Endodermal cell (in vitro differentiated cells): ENCODE results near the gene KIAA0930. TPM values are rescaled to one million over a fixed set of nuclear protein-coding genes. Genes with fewer than 3 reads are reported as not detected.

Source experiments
- DNase-seq: peaks from one replicate; pipeline ENCODE4 v3.0.0-alpha.2; 2017
- H3K27ac ChIP-seq: 2 replicates; pipeline ENCODE4 v1.5.1; 2013; ENCODE audit warnings: mild to moderate bottlenecking, low read depth, low read length, moderate library complexity
- H3K27me3 ChIP-seq: 2 replicates; pipeline ENCODE4 v1.6.1; 2013; ENCODE audit warnings: mild to moderate bottlenecking, low read length, moderate library complexity; ENCODE audit not compliant: insufficient read depth, control insufficient read depth, poor library complexity, severe bottlenecking
- H3K36me3 ChIP-seq: 2 replicates; pipeline ENCODE4 v1.7.0; 2013; ENCODE audit warnings: mild to moderate bottlenecking, low read length, moderate library complexity; ENCODE audit not compliant: control insufficient read depth, insufficient read depth
- H3K4me1 ChIP-seq: one replicate; pipeline ENCODE4 v1.7.0; 2013; ENCODE audit warnings: low read length; ENCODE audit not compliant: control insufficient read depth, insufficient read depth
- H3K4me3 ChIP-seq: 2 replicates; pipeline ENCODE4 v1.5.1; 2013; ENCODE audit warnings: mild to moderate bottlenecking, low read length, moderate library complexity
- H3K9ac ChIP-seq: 2 replicates; pipeline ENCODE4 v1.6.1; 2013; ENCODE audit warnings: mild to moderate bottlenecking, low read length, moderate library complexity; ENCODE audit not compliant: poor library complexity, severe bottlenecking; ENCODE audit errors: extremely low read depth
- H3K9me3 ChIP-seq: 2 replicates; pipeline ENCODE4 v1.6.1; 2013; ENCODE audit warnings: mild to moderate bottlenecking, low read length, moderate library complexity; ENCODE audit not compliant: control insufficient read depth
- H3K27ac Mint-ChIP-seq: 2 replicates; pipeline ENCODE4 v1.8.0; 2020; ENCODE audit warnings: mixed read lengths
- H3K27me3 Mint-ChIP-seq: 2 replicates; pipeline ENCODE4 v1.8.0; 2021; ENCODE audit warnings: mild to moderate bottlenecking, mixed read lengths; ENCODE audit not compliant: insufficient read depth
- H3K36me3 Mint-ChIP-seq: 2 replicates; pipeline ENCODE4 v1.8.0; 2020; ENCODE audit warnings: low read depth, mixed read lengths
- H3K4me1 Mint-ChIP-seq: 2 replicates; pipeline ENCODE4 v1.8.0; 2020; ENCODE audit warnings: mixed read lengths
- H3K4me3 Mint-ChIP-seq: 2 replicates; pipeline ENCODE4 v1.8.0; 2020; ENCODE audit warnings: mild to moderate bottlenecking, moderate library complexity, mixed read lengths
- H3K9me3 Mint-ChIP-seq: 2 replicates; pipeline ENCODE4 v1.8.0; 2020; ENCODE audit warnings: mild to moderate bottlenecking, mixed read lengths
- WGBS, 2 experiments: methylation state at CpG; one replicate each; pipeline versions ENCODE4 v1.1.5 to v1.1.7; 2013; ENCODE audit warnings: missing lambda C conversion rate in 2 of 2, mixed read lengths in 1 of 2; ENCODE audit not compliant: insufficient coverage in 1 of 2, insufficient read length in 1 of 2; 5-methylcytosine and 5-hydroxymethylcytosine counted together
- total RNA-seq, 2 donors: library from RNA; stranded (reverse); fragmentation: NEBNext Ultra II Directional in 1 of 2; extraction: Animal tissue kit (Norgen Biotek cat#: 25700) in 1 of 2; gene quantifications; 2 replicates in 1 of 2; 3 replicates in 1 of 2; pipeline ENCODE4 v1.2.1, GENCODE V29; 2021
- TF ChIP-seq, protein P1 (sequence below): fragments of 200-600 bp; sonication (generic); conservative IDR thresholded peaks from 2 replicates; pipeline ENCODE4 v1.5.0; 2021; ENCODE audit warnings: antibody characterized with exemption, mild to moderate bottlenecking

KIAA0930 gene
- total RNA-seq, 2 donors from 2014 or later: 36.2 to 47.8 TPM

DNA sequence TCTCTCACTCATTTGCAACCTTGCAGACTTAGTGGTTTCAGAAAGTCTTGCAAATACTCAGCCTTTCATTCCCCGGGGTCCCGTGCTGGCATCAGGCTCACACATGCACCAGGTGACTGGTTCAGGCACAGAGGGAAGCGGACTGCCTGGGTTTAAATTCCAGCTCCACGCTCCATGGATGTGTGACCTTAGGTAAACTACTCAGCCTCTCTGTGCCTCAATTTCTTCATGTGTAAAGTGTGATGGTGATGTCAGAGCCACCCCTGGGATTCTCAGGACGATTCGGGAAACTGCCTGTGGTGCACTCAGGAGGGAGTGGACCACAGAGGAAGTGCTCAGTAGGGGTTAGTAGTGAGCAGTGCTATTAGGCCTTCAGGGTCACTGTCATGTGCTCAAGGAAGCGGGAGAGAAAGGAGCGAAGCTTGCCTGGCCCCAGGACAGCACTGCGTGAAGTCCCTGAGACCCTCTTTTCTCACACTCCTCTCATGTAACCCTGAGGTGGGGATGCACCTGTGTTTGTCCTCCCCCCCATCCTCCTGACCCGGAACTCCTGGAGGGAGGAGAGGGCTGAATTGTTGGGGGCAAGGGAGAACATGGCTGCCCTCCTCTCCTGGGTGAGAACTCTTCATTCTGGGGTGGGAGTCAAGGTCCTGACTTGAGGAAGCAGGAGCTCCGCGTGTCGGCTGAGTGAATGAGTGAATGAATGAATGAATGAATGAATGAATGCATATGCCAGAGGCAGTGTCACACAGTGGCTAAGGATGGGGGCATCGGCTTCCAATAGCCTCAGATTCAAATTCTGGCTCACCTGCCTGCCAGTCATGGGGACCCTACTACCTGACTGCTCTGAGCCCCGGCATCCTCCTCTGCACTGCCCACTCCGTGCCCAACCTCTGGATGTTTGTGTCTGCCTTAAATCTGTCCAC lies 29.7 kb upstream of the KIAA0930 start:
- H3K4me3 Mint-ChIP-seq: peak overlapping the region; percentile 77
- WGBS, 2 experiments: 70 to 83% methylated on average over 7 to 16 of the region's 16 CpGs
- no peak overlapping the region for H3K9ac ChIP-seq
- no peaks in the 10 kb centered on the region for H3K36me3 Mint-ChIP-seq
- H3K27me3 ChIP-seq: no peaks in the 10 kb centered on the region
- no peak overlapping the region for H3K4me3 ChIP-seq
- TF ChIP-seq, protein P1, sequence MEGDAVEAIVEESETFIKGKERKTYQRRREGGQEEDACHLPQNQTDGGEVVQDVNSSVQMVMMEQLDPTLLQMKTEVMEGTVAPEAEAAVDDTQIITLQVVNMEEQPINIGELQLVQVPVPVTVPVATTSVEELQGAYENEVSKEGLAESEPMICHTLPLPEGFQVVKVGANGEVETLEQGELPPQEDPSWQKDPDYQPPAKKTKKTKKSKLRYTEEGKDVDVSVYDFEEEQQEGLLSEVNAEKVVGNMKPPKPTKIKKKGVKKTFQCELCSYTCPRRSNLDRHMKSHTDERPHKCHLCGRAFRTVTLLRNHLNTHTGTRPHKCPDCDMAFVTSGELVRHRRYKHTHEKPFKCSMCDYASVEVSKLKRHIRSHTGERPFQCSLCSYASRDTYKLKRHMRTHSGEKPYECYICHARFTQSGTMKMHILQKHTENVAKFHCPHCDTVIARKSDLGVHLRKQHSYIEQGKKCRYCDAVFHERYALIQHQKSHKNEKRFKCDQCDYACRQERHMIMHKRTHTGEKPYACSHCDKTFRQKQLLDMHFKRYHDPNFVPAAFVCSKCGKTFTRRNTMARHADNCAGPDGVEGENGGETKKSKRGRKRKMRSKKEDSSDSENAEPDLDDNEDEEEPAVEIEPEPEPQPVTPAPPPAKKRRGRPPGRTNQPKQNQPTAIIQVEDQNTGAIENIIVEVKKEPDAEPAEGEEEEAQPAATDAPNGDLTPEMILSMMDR: no peak
- no peaks in the 10 kb centered on the region for H3K9me3 ChIP-seq
- no peaks in the 10 kb centered on the region for H3K36me3 ChIP-seq
- no peak overlapping the region for H3K27ac ChIP-seq
- H3K27ac Mint-ChIP-seq: no peak overlapping the region
- H3K4me1 ChIP-seq: peaks cover 2% of the 10 kb centered on the region
- H3K4me1 Mint-ChIP-seq: peaks cover 21% of the 10 kb centered on the region
- H3K9me3 Mint-ChIP-seq: no peaks in the 10 kb centered on the region
- peaks cover 17% of the 10 kb centered on the region for H3K27me3 Mint-ChIP-seq
- DNase-seq: no peak

DNA sequence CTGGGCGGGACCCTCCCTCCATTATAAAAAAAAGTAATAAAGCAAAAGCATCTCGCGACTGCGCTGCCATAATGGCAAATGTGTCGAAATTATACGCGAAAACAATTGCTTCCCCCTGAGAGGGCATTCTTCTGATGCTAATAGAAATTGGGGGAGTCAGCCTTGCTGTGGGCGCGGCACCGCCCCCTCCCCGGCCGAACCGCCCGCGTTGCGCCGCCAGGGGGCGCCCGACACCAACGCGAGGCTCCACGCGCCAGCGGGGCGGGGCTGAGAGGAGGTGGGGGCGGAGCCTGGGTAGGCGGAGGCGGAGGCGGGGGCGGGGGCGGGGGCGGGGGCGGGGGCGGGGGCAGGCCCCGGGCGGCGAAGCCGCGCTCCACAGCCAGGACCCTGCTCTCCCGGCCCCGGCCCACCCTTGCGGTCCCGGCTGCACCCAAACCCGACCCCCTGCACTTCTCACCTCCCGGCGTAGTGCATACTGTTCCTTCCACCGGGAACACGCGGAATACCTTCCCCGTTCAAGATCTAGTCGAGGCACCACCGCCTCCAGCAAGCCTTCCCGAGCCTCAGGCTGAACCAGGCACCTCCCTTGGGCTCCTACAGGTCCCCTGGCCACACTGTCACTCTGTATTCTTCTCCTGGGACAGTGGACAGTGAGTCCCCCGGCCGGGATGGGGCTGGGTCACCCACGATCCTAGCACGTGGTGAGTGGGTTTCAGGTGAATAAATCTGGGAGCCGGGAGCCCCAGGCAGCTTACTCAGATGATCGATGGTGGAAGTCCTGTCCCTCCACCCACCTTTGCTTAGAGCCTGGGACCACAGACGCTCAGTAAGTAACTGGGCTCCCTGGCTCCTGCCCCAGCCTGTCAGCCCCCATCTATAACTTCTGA lies 28.5 kb upstream of the KIAA0930 start:
- DNase-seq: peak; percentile 96
- TF ChIP-seq, protein P1: peak; percentile 99
- WGBS, 2 experiments: 6 to 8% methylated on average over 18 to 41 of the region's 60 CpGs
- peaks cover 21% of the 10 kb centered on the region for H3K4me1 Mint-ChIP-seq
- H3K27me3 Mint-ChIP-seq: peaks cover 17% of the 10 kb centered on the region
- H3K36me3 ChIP-seq: no peaks in the 10 kb centered on the region
- H3K9me3 ChIP-seq: no peaks in the 10 kb centered on the region
- peak overlapping the region; percentile 84 for H3K27ac ChIP-seq
- H3K4me1 ChIP-seq: peaks cover 2% of the 10 kb centered on the region
- peak overlapping the region; percentile 77 for H3K4me3 Mint-ChIP-seq
- H3K9ac ChIP-seq: peak overlapping the region; percentile 53
- H3K27ac Mint-ChIP-seq: peak overlapping the region; percentile 92
- H3K27me3 ChIP-seq: no peaks in the 10 kb centered on the region
- no peaks in the 10 kb centered on the region for H3K36me3 Mint-ChIP-seq
- peak overlapping the region; percentile 93 for H3K4me3 ChIP-seq
- H3K9me3 Mint-ChIP-seq: no peaks in the 10 kb centered on the region

GRCh38 chr22:45268167-45268957 lies 27.7 kb upstream of the KIAA0930 start:
- DNase-seq: peak; percentile 95
- Mint-ChIP-seq H3K4me1 (peaks cover 14% of the 10 kb centered on the region), H3K9me3 (no peaks in the 10 kb centered on the region), H3K27ac (peak overlapping the region; percentile 92), H3K4me3 (peak overlapping the region; percentile 77), H3K36me3 (no peaks in the 10 kb centered on the region), H3K27me3 (peaks cover 19% of the 10 kb centered on the region)
- peak overlapping the region; percentile 53 for H3K9ac ChIP-seq
- H3K27ac ChIP-seq: peak overlapping the region; percentile 84
- peak overlapping the region; percentile 93 for H3K4me3 ChIP-seq
- H3K4me1 ChIP-seq: peaks cover 2% of the 10 kb centered on the region
- H3K9me3 ChIP-seq: no peaks in the 10 kb centered on the region
- no peaks in the 10 kb centered on the region for H3K27me3 ChIP-seq
- TF ChIP-seq, protein P1: no peak
- WGBS, 2 experiments: 0% methylated on average over 4 to 36 of the region's 47 CpGs
- no peaks in the 10 kb centered on the region for H3K36me3 ChIP-seq
